ENCODE data around the gene CELSR3. TPM values are rescaled to one million over a fixed set of nuclear protein-coding genes. Genes with fewer than 3 reads are reported as not detected.

CELSR3 gene
- total and polyA plus RNA-seq, 4 experiments from 2014 or later = 0.04 to 3.5 (median 2.0) TPM

DNA sequence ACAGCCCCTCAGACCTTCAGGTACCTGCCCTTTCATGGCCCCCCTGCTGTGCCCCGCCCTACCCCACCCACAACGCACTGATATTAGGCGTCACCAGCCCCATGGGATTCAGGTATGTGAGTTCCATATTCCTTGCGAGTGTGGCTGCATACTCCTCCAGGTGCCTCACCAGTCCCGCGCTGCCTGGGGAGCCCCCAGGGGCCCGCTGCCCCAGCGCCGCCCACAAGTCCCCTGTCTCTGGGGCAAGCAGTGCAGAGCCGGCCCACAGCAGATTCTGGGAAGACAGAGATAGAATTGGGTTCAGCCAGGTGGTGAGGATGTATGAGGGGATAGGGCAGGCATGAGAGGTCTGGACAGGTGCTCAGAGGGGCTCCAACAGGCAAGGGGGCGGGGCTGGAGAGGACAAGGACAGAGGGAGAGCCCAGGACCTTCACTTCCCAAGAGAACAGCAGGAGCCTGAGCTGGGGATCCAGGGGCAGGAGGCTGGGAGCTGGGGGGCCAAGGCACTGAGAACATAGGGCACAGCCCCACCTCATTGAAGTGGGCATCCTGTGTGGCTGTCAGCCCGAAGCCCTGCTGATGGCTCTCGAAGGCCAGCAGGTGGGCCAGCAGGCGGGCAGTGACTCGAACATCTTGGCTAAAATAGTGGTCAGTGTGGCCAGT, 14.4 kb downstream of the CELSR3 start:
- CTCF ChIA-PET (ENCODE audit: partially characterized antibody) = interaction anchor here (1.4 kb wide), 1 partner anchor 16 kb away, joined by 3 read pairs; no protein-coding TSS in a partner anchor
- no peaks in the 10 kb centered on the region for H3K36me3 ChIP-seq (ENCODE audit: insufficient read depth, low read length)
- intact Hi-C loops (cut with micrococcal nuclease) = no loop called here

DNA sequence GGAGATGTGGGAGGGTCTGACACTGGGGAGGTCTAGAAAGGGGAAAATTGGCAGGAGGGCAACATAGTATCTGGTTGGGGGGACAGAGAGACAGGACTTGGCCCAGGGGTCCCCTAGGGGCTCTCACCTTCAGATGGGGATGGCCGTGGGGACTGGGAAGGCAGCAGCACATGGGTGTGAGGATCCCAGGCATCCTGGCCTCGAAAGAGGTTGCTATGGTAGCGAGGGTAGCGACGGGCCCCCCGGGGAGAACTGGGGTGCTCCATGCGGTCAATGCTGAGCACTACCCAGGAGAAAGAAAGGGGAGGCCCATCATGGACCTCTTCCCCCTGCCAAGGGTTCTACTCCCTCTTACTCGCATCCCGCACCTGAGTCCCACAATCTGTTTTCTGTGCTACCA, 15.0 kb downstream of the CELSR3 start:
- Mint-ChIP-seq H3K27me3 (no peaks in the 10 kb centered on the region), H3K27ac (no peak overlapping the region), H3K9me3 (no peaks in the 10 kb centered on the region), H3K36me3 (no peaks in the 10 kb centered on the region), H3K4me1 (no peaks in the 10 kb centered on the region), H3K4me3 (no peak overlapping the region)
- CTCF ChIA-PET (ENCODE audit: partially characterized antibody) = no interaction called here
- POLR2A ChIA-PET (ENCODE audit: partially characterized antibody) = no interaction called here
- intact Hi-C loops (cut with micrococcal nuclease) = no loop called here
- no peaks in the 10 kb centered on the region for H3K9me3 ChIP-seq (ENCODE audit: control insufficient read depth in 1 of 2, low read length in 2 of 2)
- H3K4me1 ChIP-seq (ENCODE audit: insufficient read depth, low read length) = no peaks in the 10 kb centered on the region
- DNase-seq = no peak
- H3K36me3 ChIP-seq (ENCODE audit: insufficient read depth, low read length) = no peaks in the 10 kb centered on the region
- H3K4me3 ChIP-seq (ENCODE audit: low read length in 2 of 2) = no peak overlapping the region
- no peaks in the 10 kb centered on the region for H3K27me3 ChIP-seq (ENCODE audit: insufficient read depth, low read length)
- no peak overlapping the region for H3K27ac ChIP-seq (ENCODE audit: low read depth, low read length)

More for the DNA sequence above, 14.4 kb downstream of the CELSR3 start:
- Mint-ChIP-seq H3K4me3 (no peak overlapping the region), H3K9me3 (no peaks in the 10 kb centered on the region), H3K27ac (no peak overlapping the region), H3K4me1 (no peaks in the 10 kb centered on the region), H3K36me3 (no peaks in the 10 kb centered on the region), H3K27me3 (no peaks in the 10 kb centered on the region)
- Histone ChIP-seq H3K4me3 (ENCODE audit: low read length in 2 of 2) (no peak overlapping the region), H3K9me3 (ENCODE audit: control insufficient read depth in 1 of 2, low read length in 2 of 2) (no peaks in the 10 kb centered on the region), H3K4me1 (ENCODE audit: insufficient read depth, low read length) (no peaks in the 10 kb centered on the region), H3K27ac (ENCODE audit: low read depth, low read length) (no peak overlapping the region), H3K27me3 (ENCODE audit: insufficient read depth, low read length) (no peaks in the 10 kb centered on the region)
- POLR2A ChIA-PET (ENCODE audit: partially characterized antibody) = no interaction called here
- DNase-seq = no peak

DNA sequence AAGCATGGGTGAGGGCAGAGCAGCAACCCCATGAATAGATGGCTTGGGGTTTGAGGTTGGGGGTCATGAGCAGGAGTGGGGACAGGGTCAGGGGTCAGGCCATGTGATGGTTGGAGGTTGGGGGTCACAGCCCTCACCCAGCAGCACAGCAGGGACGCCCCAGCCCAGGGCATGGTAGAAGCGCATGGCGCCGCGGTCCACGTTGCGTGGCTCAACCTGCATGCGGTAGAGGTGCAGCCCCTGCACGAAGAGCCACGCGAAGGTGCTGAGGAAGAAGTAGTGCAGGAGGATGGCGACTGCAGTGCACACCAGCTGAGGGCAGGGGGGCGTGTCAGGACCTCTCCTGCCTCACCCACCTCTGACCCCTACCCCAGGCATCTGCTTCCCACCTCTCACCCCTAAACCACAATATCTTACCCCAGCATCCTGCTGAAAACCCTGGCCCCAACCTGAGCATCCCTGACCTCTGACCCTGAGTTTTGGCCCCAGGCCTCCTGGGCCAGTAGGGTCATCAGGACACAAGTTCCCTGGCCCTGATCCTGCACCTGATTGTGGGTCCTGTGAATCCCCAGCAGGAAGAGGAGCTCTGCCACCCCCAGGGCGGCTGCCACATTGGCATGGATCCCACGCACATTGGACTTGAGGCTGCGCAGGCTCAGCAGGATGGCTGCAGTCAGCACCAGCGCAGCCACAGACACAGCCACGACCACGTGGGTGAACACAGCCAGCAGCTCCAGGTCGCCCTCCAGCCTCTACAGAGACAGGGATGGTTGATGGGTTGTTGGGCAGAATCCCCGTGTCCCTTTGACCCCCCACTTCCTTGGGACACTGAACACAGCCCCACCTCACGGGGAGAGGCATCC, 17.6 kb downstream of the CELSR3 start:
- Histone ChIP-seq H3K27ac (ENCODE audit: low read depth, low read length) (no peak overlapping the region), H3K4me3 (ENCODE audit: low read length in 2 of 2) (no peak overlapping the region), H3K4me1 (ENCODE audit: insufficient read depth, low read length) (no peaks in the 10 kb centered on the region), H3K9me3 (ENCODE audit: control insufficient read depth in 1 of 2, low read length in 2 of 2) (no peaks in the 10 kb centered on the region), H3K36me3 (ENCODE audit: insufficient read depth, low read length) (no peaks in the 10 kb centered on the region), H3K27me3 (ENCODE audit: insufficient read depth, low read length) (no peaks in the 10 kb centered on the region)
- H3K27ac Mint-ChIP-seq = no peak overlapping the region
- H3K27me3 Mint-ChIP-seq = peaks cover 0 to 1% of the 10 kb centered on the region in 2 donors
- CTCF ChIA-PET (ENCODE audit: partially characterized antibody) = no interaction called here
- intact Hi-C loops (cut with micrococcal nuclease) = no loop called here
- H3K4me1 Mint-ChIP-seq = no peaks in the 10 kb centered on the region
- peaks cover 0 to 2% (median 0%) of the 10 kb centered on the region in 8 donors for H3K9me3 Mint-ChIP-seq
- DNase-seq = no peak
- POLR2A ChIA-PET (ENCODE audit: partially characterized antibody) = no interaction called here
- H3K36me3 Mint-ChIP-seq = no peaks in the 10 kb centered on the region
- H3K4me3 Mint-ChIP-seq = no peak overlapping the region

- ChIA-PET CTCF (ENCODE audit: partially characterized antibody) (no interaction called here), POLR2A (ENCODE audit: partially characterized antibody) (no interaction called here)
- Mint-ChIP-seq H3K27me3 (peaks cover 0 to 1% of the 10 kb centered on the region in 2 donors), H3K4me3 (no peak overlapping the region), H3K9me3 (peaks cover 0 to 2% (median 0%) of the 10 kb centered on the region in 8 donors), H3K27ac (no peak overlapping the region), H3K36me3 (no peaks in the 10 kb centered on the region), H3K4me1 (no peaks in the 10 kb centered on the region)
- no peaks in the 10 kb centered on the region for H3K36me3 ChIP-seq (ENCODE audit: insufficient read depth, low read length)
- no peak overlapping the region for H3K27ac ChIP-seq (ENCODE audit: low read depth, low read length)
- no peak overlapping the region for H3K4me3 ChIP-seq (ENCODE audit: low read length in 2 of 2)
- DNase-seq = peak in 1 of 5 donors; percentile 6
- intact Hi-C loops (cut with micrococcal nuclease) = no loop called here
- H3K4me1 ChIP-seq (ENCODE audit: insufficient read depth, low read length) = no peaks in the 10 kb centered on the region
- H3K9me3 ChIP-seq (ENCODE audit: control insufficient read depth in 1 of 2, low read length in 2 of 2) = no peaks in the 10 kb centered on the region
- H3K27me3 ChIP-seq (ENCODE audit: insufficient read depth, low read length) = no peaks in the 10 kb centered on the region
Measured at GRCh38 chr3:48642605-48643004, 20.1 kb downstream of the CELSR3 start.

DNA sequence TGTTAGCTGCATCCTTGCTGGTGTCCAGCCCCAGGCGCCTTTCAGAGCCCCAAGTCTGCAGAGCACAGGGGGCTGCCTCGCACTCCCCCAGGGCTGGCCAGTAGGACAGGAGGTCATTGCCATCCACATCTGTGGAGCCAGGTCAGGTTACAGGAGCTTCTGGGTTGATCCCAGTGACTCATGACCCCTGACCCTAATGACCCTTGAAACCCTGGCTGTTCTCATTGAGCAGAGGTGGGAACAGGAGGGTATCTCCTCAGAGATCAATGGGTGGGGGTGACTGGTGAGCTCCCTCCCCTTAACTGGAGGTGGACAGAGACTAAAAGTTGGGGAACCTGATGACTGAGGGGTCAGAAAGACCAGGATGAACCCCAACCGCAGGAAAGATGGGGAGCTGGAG, 21.3 kb downstream of the CELSR3 start:
- Histone ChIP-seq H3K9me3 (ENCODE audit: control insufficient read depth in 1 of 2, low read length in 2 of 2) (no peaks in the 10 kb centered on the region), H3K4me1 (ENCODE audit: insufficient read depth, low read length) (peaks cover under 1% of the 10 kb centered on the region), H3K36me3 (ENCODE audit: insufficient read depth, low read length) (no peaks in the 10 kb centered on the region), H3K4me3 (ENCODE audit: low read length in 2 of 2) (no peak overlapping the region), H3K27ac (ENCODE audit: low read depth, low read length) (no peak overlapping the region), H3K27me3 (ENCODE audit: insufficient read depth, low read length) (no peaks in the 10 kb centered on the region)
- CTCF ChIA-PET (ENCODE audit: partially characterized antibody) = no interaction called here
- DNase-seq = no peak
- intact Hi-C loops (cut with micrococcal nuclease) = no loop called here
- peaks cover 0 to 2% (median 0%) of the 10 kb centered on the region in 8 donors for H3K9me3 Mint-ChIP-seq
- H3K4me3 Mint-ChIP-seq = no peak overlapping the region
- H3K27ac Mint-ChIP-seq = no peak overlapping the region
- no peaks in the 10 kb centered on the region for H3K36me3 Mint-ChIP-seq
- H3K27me3 Mint-ChIP-seq = peaks cover 0 to 1% of the 10 kb centered on the region in 2 donors
- POLR2A ChIA-PET (ENCODE audit: partially characterized antibody) = no interaction called here
- peaks cover 0 to 7% (median under 1%) of the 10 kb centered on the region in 4 donors for H3K4me1 Mint-ChIP-seq

GRCh38 chr3:48639944-48640606, 22.6 kb downstream of the CELSR3 start:
- no peak overlapping the region for H3K4me3 Mint-ChIP-seq
- Histone ChIP-seq H3K27ac (ENCODE audit: low read depth, low read length) (no peak overlapping the region), H3K4me3 (ENCODE audit: low read length in 2 of 2) (no peak overlapping the region), H3K27me3 (ENCODE audit: insufficient read depth, low read length) (no peaks in the 10 kb centered on the region), H3K4me1 (ENCODE audit: insufficient read depth, low read length) (peaks cover 9% of the 10 kb centered on the region), H3K36me3 (ENCODE audit: insufficient read depth, low read length) (no peaks in the 10 kb centered on the region), H3K9me3 (ENCODE audit: control insufficient read depth in 1 of 2, low read length in 2 of 2) (no peaks in the 10 kb centered on the region)
- DNase-seq = no peak
- POLR2A ChIA-PET (ENCODE audit: partially characterized antibody) = no interaction called here
- H3K27me3 Mint-ChIP-seq = peaks cover 0 to 1% of the 10 kb centered on the region in 2 donors
- H3K27ac Mint-ChIP-seq = no peak overlapping the region
- peaks cover 0 to 12% (median 7%) of the 10 kb centered on the region in 4 donors for H3K4me1 Mint-ChIP-seq
- no peaks in the 10 kb centered on the region for H3K36me3 Mint-ChIP-seq
- intact Hi-C loops (cut with micrococcal nuclease) = no loop called here
- CTCF ChIA-PET (ENCODE audit: partially characterized antibody) = no interaction called here
- peaks cover 0 to 2% (median 0%) of the 10 kb centered on the region in 8 donors for H3K9me3 Mint-ChIP-seq

- Histone ChIP-seq H3K4me3 (ENCODE audit: low read length in 2 of 2) (no peak overlapping the region), H3K4me1 (ENCODE audit: insufficient read depth, low read length) (peaks cover 18% of the 10 kb centered on the region), H3K27me3 (ENCODE audit: insufficient read depth, low read length) (no peaks in the 10 kb centered on the region), H3K36me3 (ENCODE audit: insufficient read depth, low read length) (no peaks in the 10 kb centered on the region), H3K27ac (ENCODE audit: low read depth, low read length) (no peak overlapping the region), H3K9me3 (ENCODE audit: control insufficient read depth in 1 of 2, low read length in 2 of 2) (no peaks in the 10 kb centered on the region)
- no peaks in the 10 kb centered on the region for H3K36me3 Mint-ChIP-seq
- intact Hi-C loops (cut with micrococcal nuclease) = no loop called here
- H3K4me3 Mint-ChIP-seq = peak overlapping the region in 5 of 8 donors; percentile 1 to 91 (median 43)
- peaks cover 3 to 25% (median 15%) of the 10 kb centered on the region in 4 donors for H3K4me1 Mint-ChIP-seq
- POLR2A ChIA-PET (ENCODE audit: partially characterized antibody) = no interaction called here
- CTCF ChIA-PET (ENCODE audit: partially characterized antibody) = no interaction called here
- DNase-seq = peak in 1 of 5 donors; percentile 6
- H3K9me3 Mint-ChIP-seq = peaks cover 0 to 2% (median 0%) of the 10 kb centered on the region in 8 donors
- H3K27me3 Mint-ChIP-seq = peaks cover 0 to 1% of the 10 kb centered on the region in 2 donors
- peak overlapping the region in 1 of 7 donors; percentile 48 for H3K27ac Mint-ChIP-seq
Measured at GRCh38 chr3:48637305-48637704, 25.4 kb downstream of the CELSR3 start.

Data from CD4-positive, alpha-beta memory T cell (primary cell).